GM12865 (cell line): ENCODE results near the gene SAMD10.

ENCODE experiments used
- DNase-seq: peaks from one replicate; pipeline ENCODE4 v3.0.0; 2010; ENCODE audit warnings: low read depth
- H3K4me3 ChIP-seq: 2 replicates; pipeline ENCODE4 v1.5.1; 2011; ENCODE audit warnings: mild to moderate bottlenecking, low read depth, low read length, control low read depth
- TF ChIP-seq, protein P1 (sequence below): IDR thresholded peaks from 2 replicates; pipeline ENCODE4 v1.5.1; 2011; ENCODE audit warnings: low read length, control low read depth, low read depth, inconsistent platforms; ENCODE audit not compliant: insufficient read depth; ENCODE audit errors: missing control alignments

The SAMD10 gene

DNA sequence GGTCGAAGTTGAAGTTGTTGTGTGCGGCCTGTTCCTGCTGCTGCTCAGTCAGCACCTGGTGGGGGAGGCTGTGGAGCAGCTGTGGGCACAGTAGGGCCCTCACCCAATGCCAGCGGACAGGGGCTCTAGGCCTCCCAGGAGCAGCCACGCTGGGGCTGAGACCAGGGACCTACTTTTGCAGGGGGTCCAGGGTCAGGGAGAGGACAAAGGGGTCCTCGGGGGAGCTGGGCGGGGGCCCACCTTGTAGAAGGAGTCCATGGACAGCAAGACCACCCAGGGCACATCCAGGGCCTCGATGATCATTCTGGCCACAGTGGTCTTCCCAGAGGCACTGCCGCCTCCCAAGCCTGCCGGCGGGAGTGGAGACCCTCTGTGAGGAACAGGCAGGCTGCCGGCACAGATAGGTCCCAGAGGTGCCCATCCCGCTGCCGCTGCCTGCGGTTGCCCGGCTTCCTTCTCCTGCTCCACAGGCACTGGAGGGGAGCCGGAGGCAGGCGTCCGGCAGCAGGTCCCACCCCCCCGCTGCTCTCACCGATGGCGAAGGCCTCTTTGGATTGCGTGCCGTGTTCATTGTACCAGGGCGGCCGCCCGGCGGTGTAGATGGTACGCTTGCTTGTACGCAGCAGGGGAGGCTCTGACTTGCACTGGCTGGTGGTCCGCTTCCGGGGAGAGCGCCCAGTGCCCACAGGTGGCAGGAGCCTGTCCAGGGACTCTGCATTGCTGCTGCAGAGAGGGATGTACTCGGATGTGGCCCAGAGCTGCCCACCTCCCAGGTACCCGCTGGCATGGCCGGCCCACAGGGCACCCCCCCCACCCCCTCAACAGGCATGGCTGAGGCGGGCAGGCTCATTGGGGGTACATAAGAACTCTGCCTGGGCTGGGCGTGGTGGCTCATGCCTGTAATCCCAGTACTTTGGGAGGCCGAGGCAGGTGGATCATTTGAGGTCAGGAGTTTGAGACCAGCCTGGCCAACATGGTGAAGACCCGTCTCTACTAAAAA is 33.2 kb downstream of the SAMD10 start:
- DNase-seq, result no peak
- no peak overlapping the region for H3K4me3 ChIP-seq
- TF ChIP-seq, protein P1, sequence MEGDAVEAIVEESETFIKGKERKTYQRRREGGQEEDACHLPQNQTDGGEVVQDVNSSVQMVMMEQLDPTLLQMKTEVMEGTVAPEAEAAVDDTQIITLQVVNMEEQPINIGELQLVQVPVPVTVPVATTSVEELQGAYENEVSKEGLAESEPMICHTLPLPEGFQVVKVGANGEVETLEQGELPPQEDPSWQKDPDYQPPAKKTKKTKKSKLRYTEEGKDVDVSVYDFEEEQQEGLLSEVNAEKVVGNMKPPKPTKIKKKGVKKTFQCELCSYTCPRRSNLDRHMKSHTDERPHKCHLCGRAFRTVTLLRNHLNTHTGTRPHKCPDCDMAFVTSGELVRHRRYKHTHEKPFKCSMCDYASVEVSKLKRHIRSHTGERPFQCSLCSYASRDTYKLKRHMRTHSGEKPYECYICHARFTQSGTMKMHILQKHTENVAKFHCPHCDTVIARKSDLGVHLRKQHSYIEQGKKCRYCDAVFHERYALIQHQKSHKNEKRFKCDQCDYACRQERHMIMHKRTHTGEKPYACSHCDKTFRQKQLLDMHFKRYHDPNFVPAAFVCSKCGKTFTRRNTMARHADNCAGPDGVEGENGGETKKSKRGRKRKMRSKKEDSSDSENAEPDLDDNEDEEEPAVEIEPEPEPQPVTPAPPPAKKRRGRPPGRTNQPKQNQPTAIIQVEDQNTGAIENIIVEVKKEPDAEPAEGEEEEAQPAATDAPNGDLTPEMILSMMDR, result no peak

DNA sequence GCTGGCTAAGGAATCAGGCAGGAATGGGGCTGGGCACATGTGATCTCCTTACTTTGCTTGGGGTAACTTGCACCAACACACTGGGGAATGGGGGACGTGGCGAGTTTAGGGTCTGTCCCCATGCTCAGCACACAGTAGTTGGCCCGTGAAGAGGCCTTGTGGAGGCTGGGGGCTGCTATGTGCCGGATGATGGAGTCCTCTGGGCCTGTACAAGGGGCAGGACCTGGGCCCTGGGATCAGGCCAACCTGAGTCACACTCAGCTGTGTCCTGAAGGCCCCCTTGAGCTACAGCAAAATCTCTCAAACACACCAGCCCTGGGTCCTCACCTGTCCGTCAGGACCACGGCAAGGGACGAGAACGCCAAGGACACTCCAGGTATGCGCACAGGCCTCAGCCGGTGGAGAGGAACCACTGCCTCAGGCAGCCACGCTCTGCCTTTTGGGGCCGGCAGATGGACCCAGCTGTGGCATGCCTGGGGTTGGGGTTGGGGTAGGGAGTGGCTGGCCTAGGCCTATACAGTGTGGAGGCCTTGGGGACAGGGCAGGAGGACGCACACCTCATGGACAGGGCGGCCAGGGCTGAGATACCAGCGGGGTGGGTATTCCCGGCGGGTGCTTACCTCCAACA is 34.3 kb downstream of the SAMD10 start:
- no peak for DNase-seq
- no peak overlapping the region for H3K4me3 ChIP-seq
- TF ChIP-seq, protein P1, result no peak

DNA sequence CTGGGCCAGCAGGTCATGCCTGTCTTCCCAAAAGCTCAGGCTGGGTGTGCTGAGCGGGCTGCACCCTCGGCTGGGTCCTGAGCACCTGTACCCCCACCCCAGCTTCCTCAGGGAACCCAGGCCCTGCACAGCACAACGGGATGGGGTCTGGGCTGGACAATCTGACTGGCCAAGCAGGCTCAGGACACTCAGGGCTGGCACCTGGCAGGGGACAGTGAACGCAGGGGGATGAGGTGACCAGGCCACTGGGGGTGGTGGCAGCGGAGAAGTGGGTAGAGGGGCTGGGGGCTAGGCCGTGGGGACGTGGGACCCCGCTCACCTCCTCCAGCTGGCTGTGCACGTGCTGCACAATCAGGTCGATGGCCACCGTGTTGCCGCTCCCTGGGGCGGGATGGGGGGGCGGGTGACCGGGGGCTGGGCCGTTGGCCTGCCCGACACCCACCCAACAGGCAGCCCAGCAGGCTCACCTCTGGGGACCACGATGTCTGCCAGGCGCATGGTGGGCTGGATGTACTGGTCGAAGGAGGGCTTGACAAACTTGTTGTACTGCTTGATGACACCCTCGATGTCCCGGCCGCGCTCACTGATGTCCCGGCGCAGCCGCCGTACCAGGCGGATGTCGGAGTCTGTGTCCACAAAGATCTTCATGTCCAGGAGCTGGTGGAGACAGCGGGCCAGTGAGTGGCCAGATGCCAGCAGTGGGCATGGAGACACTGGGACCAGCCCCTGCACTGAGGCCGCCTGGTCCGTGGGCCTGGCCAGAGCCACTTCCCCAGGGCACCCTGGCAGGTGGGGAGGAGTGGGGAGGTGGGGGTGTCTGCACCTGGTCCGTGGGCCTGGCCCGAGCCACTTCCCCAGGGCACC is 35.1 kb downstream of the SAMD10 start:
- H3K4me3 ChIP-seq, result no peak overlapping the region
- DNase-seq, result no peak
- TF ChIP-seq, protein P1, result no peak

DNA sequence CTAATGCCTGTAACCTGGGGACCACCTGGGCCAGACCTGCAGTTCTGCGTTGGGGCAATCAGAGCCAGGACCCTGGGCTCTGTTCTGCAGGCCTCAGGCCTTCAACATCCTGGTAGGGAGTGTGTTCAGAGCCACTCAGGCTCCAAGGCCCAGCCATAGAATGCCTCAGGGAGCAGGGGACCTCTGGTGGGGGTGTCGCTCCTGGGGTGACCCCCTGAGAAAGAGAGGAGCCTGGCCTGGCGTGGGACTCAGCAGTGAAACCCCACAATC is 35.7 kb downstream of the SAMD10 start:
- TF ChIP-seq, protein P1, result no peak
- DNase-seq, result no peak

DNA sequence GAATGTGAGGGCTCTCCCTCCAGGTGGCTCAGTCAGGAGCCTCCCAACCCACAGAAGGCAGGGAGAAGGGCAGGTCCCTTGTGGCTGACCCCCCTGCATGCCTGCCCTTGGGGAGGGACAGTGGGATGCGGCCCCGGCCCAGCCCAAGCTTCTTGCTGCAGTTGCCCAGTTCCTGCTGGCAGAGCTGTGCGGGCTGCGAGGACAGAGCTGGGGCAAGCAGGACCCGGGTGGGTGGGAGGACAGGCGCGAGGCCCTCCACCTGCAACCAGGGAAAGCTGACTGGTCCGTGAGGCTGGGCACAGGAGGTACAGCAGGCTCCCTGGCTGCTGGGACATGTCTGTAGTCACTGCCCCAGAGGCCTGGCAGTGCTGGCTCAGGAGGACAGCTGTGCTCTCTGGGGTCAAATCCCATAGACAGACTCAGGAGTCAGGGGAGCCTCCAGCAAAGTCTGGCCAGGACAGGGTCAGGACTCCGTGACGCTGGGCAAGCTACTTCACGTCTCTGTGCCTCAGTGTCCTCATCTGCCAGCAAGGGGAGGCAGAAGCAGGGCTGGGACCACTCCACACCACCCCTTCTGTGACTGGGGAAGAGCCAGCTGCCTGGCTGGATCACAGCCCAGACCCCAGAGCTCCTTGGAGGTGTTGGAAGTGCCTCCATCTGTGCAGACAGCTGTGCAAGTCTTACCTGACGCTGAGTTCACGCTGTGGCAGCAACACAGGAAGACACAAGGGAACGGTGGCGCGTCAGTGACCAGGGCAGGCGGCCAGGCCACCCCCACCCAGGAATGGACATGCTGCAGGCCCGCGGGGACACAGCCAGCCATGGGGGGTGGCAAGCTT is 36.3 kb downstream of the SAMD10 start:
- no peak for DNase-seq
- H3K4me3 ChIP-seq, result no peak overlapping the region
- TF ChIP-seq, protein P1, result no peak

More for the DNA sequence above, 35.7 kb downstream of the SAMD10 start:
- H3K4me3 ChIP-seq, result no peak overlapping the region
